A673 (cell line): ENCODE data around the gene TJP2.

ENCODE experiments used
- EZH2 ChIP-seq: fragments of 200-600 bp; sonication (generic); IDR thresholded peaks from 2 replicates; pipeline ENCODE4 v1.6.1; 2017; ENCODE audit warnings: borderline replicate concordance, low read depth, mild to moderate bottlenecking, mixed read lengths, antibody characterized with exemption, low read length; ENCODE audit not compliant: poor library complexity, severe bottlenecking
- TF ChIP-seq, protein P1 (sequence below): fragments of 300-800, 200-600 bp; sonication (generic); conservative IDR thresholded peaks from 2 replicates; pipeline ENCODE4 v1.5.1; 2017; ENCODE audit warnings: low read depth, mild to moderate bottlenecking, antibody characterized with exemption, low read length, moderate library complexity, mixed read lengths

DNA sequence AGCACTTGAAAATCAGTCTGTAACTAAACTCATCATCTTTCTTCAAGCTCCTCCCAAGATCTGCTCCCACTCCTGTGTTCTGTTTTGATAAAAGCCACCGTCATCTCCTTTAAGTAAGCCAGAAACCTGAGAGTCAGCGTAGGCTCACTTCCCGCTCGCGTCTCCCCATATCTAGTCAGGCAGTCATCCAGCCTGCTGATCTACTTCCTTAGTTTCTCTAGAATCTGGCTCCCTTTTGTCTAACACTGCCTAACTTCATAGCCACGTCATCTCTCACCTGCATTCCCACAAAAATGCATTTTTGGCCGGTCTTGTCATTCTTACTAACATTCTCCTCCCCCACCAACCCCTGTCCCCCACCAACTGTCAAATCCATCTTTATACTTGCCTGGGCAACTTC, 3.0 kb upstream of the TJP2 start:
- TF ChIP-seq, protein P1, sequence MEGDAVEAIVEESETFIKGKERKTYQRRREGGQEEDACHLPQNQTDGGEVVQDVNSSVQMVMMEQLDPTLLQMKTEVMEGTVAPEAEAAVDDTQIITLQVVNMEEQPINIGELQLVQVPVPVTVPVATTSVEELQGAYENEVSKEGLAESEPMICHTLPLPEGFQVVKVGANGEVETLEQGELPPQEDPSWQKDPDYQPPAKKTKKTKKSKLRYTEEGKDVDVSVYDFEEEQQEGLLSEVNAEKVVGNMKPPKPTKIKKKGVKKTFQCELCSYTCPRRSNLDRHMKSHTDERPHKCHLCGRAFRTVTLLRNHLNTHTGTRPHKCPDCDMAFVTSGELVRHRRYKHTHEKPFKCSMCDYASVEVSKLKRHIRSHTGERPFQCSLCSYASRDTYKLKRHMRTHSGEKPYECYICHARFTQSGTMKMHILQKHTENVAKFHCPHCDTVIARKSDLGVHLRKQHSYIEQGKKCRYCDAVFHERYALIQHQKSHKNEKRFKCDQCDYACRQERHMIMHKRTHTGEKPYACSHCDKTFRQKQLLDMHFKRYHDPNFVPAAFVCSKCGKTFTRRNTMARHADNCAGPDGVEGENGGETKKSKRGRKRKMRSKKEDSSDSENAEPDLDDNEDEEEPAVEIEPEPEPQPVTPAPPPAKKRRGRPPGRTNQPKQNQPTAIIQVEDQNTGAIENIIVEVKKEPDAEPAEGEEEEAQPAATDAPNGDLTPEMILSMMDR, result no peak
- no peak for TF ChIP-seq EZH2
